ENCODE data around the gene SUCO.

The SUCO gene

DNA sequence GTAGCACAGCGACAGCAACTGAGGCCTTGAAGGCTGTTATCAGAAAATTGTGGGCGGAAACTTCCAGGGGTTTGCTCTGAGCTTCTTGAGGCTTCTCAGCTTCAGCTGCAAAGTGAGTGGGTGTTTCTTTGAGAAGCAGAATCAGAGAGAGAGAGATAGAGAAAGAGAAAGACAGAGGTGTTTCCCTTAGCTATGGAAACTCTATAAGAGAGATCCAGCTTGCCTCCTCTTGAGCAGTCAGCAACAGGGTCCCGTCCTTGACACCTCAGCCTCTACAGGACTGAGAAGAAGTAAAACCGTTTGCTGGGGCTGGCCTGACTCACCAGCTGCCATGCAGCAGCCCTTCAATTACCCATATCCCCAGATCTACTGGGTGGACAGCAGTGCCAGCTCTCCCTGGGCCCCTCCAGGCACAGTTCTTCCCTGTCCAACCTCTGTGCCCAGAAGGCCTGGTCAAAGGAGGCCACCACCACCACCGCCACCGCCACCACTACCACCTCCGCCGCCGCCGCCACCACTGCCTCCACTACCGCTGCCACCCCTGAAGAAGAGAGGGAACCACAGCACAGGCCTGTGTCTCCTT lies 126.0 kb downstream of the SUCO start, which contains the start of gene FASLG:
Gene FASLG (plus strand): TSS at position 233 of the 583 bp plus-strand sequence. CDS start 99 bp downstream, at position 332.
- no peak within 1 kb of the TSS for H3K4me2 ChIP-seq (ENCODE audit: low read depth, low read length, poor library complexity, severe bottlenecking)
- no peaks in the 10 kb centered on the region for H3K36me3 ChIP-seq (ENCODE audit: insufficient read depth, low read length)
- H3K9me2 ChIP-seq (replicated peaks; ENCODE audit: low read depth, low read length): no peaks in the 10 kb centered on the region
- H3K9ac ChIP-seq (ENCODE audit: low read depth, low read length, poor library complexity, severe bottlenecking): no peak within 1 kb of the TSS
- H3K4me3 ChIP-seq (ENCODE audit: low read length, poor library complexity, severe bottlenecking): no peak within 1 kb of the TSS
- no peaks in the 10 kb centered on the region for H3K27me3 ChIP-seq (ENCODE audit: insufficient read depth, low read length, poor library complexity, severe bottlenecking)
- H2AFZ ChIP-seq (ENCODE audit: low read length): no peak within 1 kb of the TSS
- no peaks in the 10 kb centered on the region for H3K9me3 ChIP-seq (ENCODE audit: insufficient read depth, low read depth, low read length)
- peaks cover 15% of the 10 kb centered on the region for H3F3A ChIP-seq (ENCODE audit: low read depth)
- no peaks in the 10 kb centered on the region for H3K79me2 ChIP-seq (ENCODE audit: insufficient read depth, low read length)
- no peak for TF ChIP-seq EZH2phosphoT487 (IDR thresholded peaks at IDR 0.05; ENCODE audit: borderline replicate concordance)
- TF ChIP-seq, protein P1, sequence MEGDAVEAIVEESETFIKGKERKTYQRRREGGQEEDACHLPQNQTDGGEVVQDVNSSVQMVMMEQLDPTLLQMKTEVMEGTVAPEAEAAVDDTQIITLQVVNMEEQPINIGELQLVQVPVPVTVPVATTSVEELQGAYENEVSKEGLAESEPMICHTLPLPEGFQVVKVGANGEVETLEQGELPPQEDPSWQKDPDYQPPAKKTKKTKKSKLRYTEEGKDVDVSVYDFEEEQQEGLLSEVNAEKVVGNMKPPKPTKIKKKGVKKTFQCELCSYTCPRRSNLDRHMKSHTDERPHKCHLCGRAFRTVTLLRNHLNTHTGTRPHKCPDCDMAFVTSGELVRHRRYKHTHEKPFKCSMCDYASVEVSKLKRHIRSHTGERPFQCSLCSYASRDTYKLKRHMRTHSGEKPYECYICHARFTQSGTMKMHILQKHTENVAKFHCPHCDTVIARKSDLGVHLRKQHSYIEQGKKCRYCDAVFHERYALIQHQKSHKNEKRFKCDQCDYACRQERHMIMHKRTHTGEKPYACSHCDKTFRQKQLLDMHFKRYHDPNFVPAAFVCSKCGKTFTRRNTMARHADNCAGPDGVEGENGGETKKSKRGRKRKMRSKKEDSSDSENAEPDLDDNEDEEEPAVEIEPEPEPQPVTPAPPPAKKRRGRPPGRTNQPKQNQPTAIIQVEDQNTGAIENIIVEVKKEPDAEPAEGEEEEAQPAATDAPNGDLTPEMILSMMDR (conservative IDR thresholded peaks at IDR 0.05; ENCODE audit: low read length): no peak
- no peaks in the 10 kb centered on the region for H4K20me1 ChIP-seq (ENCODE audit: insufficient read depth, low read length, poor library complexity, severe bottlenecking)
- H3K4me1 ChIP-seq (ENCODE audit: insufficient read depth, low read length, poor library complexity, severe bottlenecking): peaks cover 50% of the 10 kb centered on the region

DNA sequence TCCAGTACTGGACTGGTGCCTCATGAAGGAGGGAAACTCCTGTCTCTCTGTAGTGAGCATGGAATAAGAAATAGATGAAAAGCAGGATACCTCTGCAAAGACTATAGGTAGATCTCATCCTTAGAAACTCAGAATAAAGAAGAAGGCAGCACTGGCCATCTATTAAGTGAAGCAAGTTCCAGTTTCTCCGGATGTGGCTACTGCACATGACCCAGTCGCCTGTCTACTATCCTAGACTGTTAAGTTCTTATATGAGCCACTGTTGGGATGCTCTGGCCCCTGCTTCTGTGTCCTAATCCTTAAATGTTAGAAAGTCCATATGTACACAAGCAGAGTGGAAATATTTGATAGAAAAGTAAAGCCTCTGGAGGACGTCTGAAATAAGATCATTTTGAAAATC lies 128.2 kb downstream of the SUCO start:
- TF ChIP-seq EZH2phosphoT487 (IDR thresholded peaks at IDR 0.05; ENCODE audit: borderline replicate concordance): no peak
- TF ChIP-seq, protein P1 (conservative IDR thresholded peaks at IDR 0.05; ENCODE audit: low read length): no peak
- no peak overlapping the region for H2AFZ ChIP-seq (ENCODE audit: low read length)

More for the DNA sequence above, 128.2 kb downstream of the SUCO start:
- no peaks in the 10 kb centered on the region for H3K79me2 ChIP-seq (ENCODE audit: insufficient read depth, low read length)
- H3K9ac ChIP-seq (ENCODE audit: low read depth, low read length, poor library complexity, severe bottlenecking): no peak overlapping the region
- peaks cover 42% of the 10 kb centered on the region for H3K4me1 ChIP-seq (ENCODE audit: insufficient read depth, low read length, poor library complexity, severe bottlenecking)
- H3K4me3 ChIP-seq (ENCODE audit: low read length, poor library complexity, severe bottlenecking): no peak overlapping the region
- no peaks in the 10 kb centered on the region for H3K27me3 ChIP-seq (ENCODE audit: insufficient read depth, low read length, poor library complexity, severe bottlenecking)
- peaks cover 15% of the 10 kb centered on the region for H3F3A ChIP-seq (ENCODE audit: low read depth)
- H3K9me3 ChIP-seq (ENCODE audit: insufficient read depth, low read depth, low read length): no peaks in the 10 kb centered on the region
- H3K36me3 ChIP-seq (ENCODE audit: insufficient read depth, low read length): no peaks in the 10 kb centered on the region
- H3K9me2 ChIP-seq (replicated peaks; ENCODE audit: low read depth, low read length): no peaks in the 10 kb centered on the region
- H3K4me2 ChIP-seq (ENCODE audit: low read depth, low read length, poor library complexity, severe bottlenecking): no peak overlapping the region
- H4K20me1 ChIP-seq (ENCODE audit: insufficient read depth, low read length, poor library complexity, severe bottlenecking): no peaks in the 10 kb centered on the region
